CD14-positive monocyte (primary cell): Measurements from ENCODE around the gene HCST. TPM values are rescaled to one million over a fixed set of nuclear protein-coding genes. Genes with fewer than 3 reads are reported as not detected.

ENCODE experiments used
- DNase-seq, 3 donors: peaks; one replicate each; pipeline ENCODE4 v3.0.0-alpha.2; 2011 to 2022
- H2AFZ ChIP-seq: 2 replicates; pipeline ENCODE4 v1.6.0; 2012; ENCODE audit warnings: mild to moderate bottlenecking, low read depth, low read length, inconsistent platforms; ENCODE audit not compliant: insufficient read depth, poor library complexity, severe bottlenecking
- H3K27ac ChIP-seq, 2 donors: 1 replicate in 1 of 2; 2 replicates in 1 of 2; pipeline ENCODE4 v1.5.1; 2012 to 2013; ENCODE audit warnings: low read length in 2 of 2, control low read depth in 1 of 2, inconsistent platforms in 1 of 2, low read depth in 1 of 2, mild to moderate bottlenecking in 1 of 2
- H3K27me3 ChIP-seq, 2 donors: one replicate each; pipeline versions ENCODE4 v1.6.0 to v1.6.1; 2011 to 2013; ENCODE audit warnings: low read length in 2 of 2; ENCODE audit not compliant: control insufficient read depth in 2 of 2, insufficient read depth in 2 of 2
- H3K36me3 ChIP-seq, 2 donors: replicated peaks in 1 of 2; 1 replicate in 1 of 2; 2 replicates in 1 of 2; pipeline versions ENCODE4 v1.5.1 to v1.6.1; 2012 to 2013; ENCODE audit warnings: low read length in 2 of 2, control low read depth in 1 of 2, inconsistent platforms in 1 of 2, mild to moderate bottlenecking in 1 of 2; ENCODE audit not compliant: insufficient read depth in 2 of 2, control insufficient read depth in 1 of 2
- H3K4me1 ChIP-seq, 2 donors: 1 replicate in 1 of 2; 2 replicates in 1 of 2; pipeline versions ENCODE4 v1.5.1 to v1.6.1; 2012 to 2013; ENCODE audit warnings: low read length in 2 of 2, control low read depth in 1 of 2, inconsistent platforms in 1 of 2, mild to moderate bottlenecking in 1 of 2, moderate library complexity in 1 of 2; ENCODE audit not compliant: insufficient read depth in 2 of 2, control insufficient read depth in 1 of 2
- H3K4me2 ChIP-seq: replicated peaks from 2 replicates; pipeline ENCODE3; 2012; ENCODE audit warnings: low read length, moderate library complexity, mild to moderate bottlenecking; ENCODE audit not compliant: poor library complexity, severe bottlenecking; ENCODE audit errors: extremely low read depth
- H3K4me3 ChIP-seq, 3 experiments: fragments of 200-600 bp in 1 of 3; sonication (generic) in 1 of 3; replicated peaks in 1 of 3; 1 replicate in 2 of 3; 2 replicates in 1 of 3; pipeline ENCODE4 v1.5.1; 2011 to 2013; ENCODE audit warnings: low read length in 3 of 3, mild to moderate bottlenecking in 3 of 3, control low read depth in 2 of 3, low read depth in 2 of 3, inconsistent platforms in 1 of 3, moderate library complexity in 1 of 3
- H3K79me2 ChIP-seq: 2 replicates; pipeline ENCODE4 v1.6.0; 2012; ENCODE audit warnings: mild to moderate bottlenecking, control low read depth, inconsistent platforms, low read length, moderate library complexity; ENCODE audit not compliant: insufficient read depth
- H3K9ac ChIP-seq: 2 replicates; pipeline ENCODE4 v1.6.0; 2017; ENCODE audit warnings: low read length, mild to moderate bottlenecking; ENCODE audit not compliant: insufficient read depth, poor library complexity, severe bottlenecking
- H3K9me3 ChIP-seq, 2 donors: replicated peaks in 1 of 2; 1 replicate in 1 of 2; 2 replicates in 1 of 2; pipeline versions ENCODE4 v1.5.1 to v1.6.1; 2012 to 2013; ENCODE audit warnings: low read length in 2 of 2, control low read depth in 1 of 2; ENCODE audit not compliant: control insufficient read depth in 1 of 2, insufficient read depth in 1 of 2
- H4K20me1 ChIP-seq: 2 replicates; pipeline ENCODE4 v1.6.0; 2012; ENCODE audit warnings: mild to moderate bottlenecking, low read length, control low read depth, moderate library complexity; ENCODE audit not compliant: insufficient read depth
- H3K27ac Mint-ChIP-seq, 7 donors: one replicate each; pipeline ENCODE4 v1.8.0; 2020; ENCODE audit warnings: mild to moderate bottlenecking in 7 of 7, mixed read lengths in 7 of 7, moderate library complexity in 6 of 7, inconsistent platforms in 2 of 7
- H3K27me3 Mint-ChIP-seq, 3 donors: one replicate each; pipeline ENCODE4 v1.8.0; 2021 to 2022; ENCODE audit warnings: low read depth in 3 of 3, mild to moderate bottlenecking in 3 of 3, mixed read lengths in 3 of 3, moderate library complexity in 3 of 3, inconsistent platforms in 1 of 3
- H3K36me3 Mint-ChIP-seq, 2 donors: one replicate each; pipeline ENCODE4 v1.8.0; 2020; ENCODE audit warnings: mixed read lengths in 2 of 2, inconsistent platforms in 1 of 2, mild to moderate bottlenecking in 1 of 2
- H3K4me1 Mint-ChIP-seq: one replicate; pipeline ENCODE4 v1.8.0; 2020; ENCODE audit warnings: mild to moderate bottlenecking, mixed read lengths
- H3K4me3 Mint-ChIP-seq, 2 donors: one replicate each; pipeline ENCODE4 v1.8.0; 2020; ENCODE audit warnings: mild to moderate bottlenecking in 2 of 2, mixed read lengths in 2 of 2, moderate library complexity in 1 of 2
- H3K9me3 Mint-ChIP-seq, 7 donors: one replicate each; pipeline ENCODE4 v1.8.0; 2020 to 2022; ENCODE audit warnings: mixed read lengths in 7 of 7, mild to moderate bottlenecking in 6 of 7, moderate library complexity in 6 of 7, inconsistent platforms in 2 of 7
- WGBS: methylation state at CpG from one replicate; pipeline ENCODE4 v1.1.5; 2013; ENCODE audit warnings: missing lambda C conversion rate; ENCODE audit not compliant: insufficient coverage; 5-methylcytosine and 5-hydroxymethylcytosine counted together
- intact Hi-C, 2 donors: fragments of 100-400 bp; cut with micrococcal nuclease; formaldehyde crosslinking; loops; one replicate each; pipeline versions ENCODE4 v1.15.0 to v1.15.1; 2023
- polyA plus RNA-seq, 3 donors: library from polyadenylated mRNA; depleted of rRNA in 1 of 3; unstranded in 2 of 3; stranded (reverse) in 1 of 3; fragments of 300-500 nt in 2 of 3; fragments of >200 nt in 1 of 3; fragmentation: Illumina TruSeq in 2 of 3; gene quantifications; 1 replicate in 2 of 3; 2 replicates in 1 of 3; pipeline ENCODE4 v1.2.3, GENCODE V29; 2012 to 2021
- TF ChIP-seq, protein P1 (sequence below): fragments of 200-600 bp; IDR thresholded peaks from one replicate; pipeline ENCODE4 v1.8.0; 2022; ENCODE audit warnings: antibody characterized with exemption, mild to moderate bottlenecking

Gene HCST
- polyA plus RNA-seq, 3 donors = 264 to 829 (median 594) TPM

DNA sequence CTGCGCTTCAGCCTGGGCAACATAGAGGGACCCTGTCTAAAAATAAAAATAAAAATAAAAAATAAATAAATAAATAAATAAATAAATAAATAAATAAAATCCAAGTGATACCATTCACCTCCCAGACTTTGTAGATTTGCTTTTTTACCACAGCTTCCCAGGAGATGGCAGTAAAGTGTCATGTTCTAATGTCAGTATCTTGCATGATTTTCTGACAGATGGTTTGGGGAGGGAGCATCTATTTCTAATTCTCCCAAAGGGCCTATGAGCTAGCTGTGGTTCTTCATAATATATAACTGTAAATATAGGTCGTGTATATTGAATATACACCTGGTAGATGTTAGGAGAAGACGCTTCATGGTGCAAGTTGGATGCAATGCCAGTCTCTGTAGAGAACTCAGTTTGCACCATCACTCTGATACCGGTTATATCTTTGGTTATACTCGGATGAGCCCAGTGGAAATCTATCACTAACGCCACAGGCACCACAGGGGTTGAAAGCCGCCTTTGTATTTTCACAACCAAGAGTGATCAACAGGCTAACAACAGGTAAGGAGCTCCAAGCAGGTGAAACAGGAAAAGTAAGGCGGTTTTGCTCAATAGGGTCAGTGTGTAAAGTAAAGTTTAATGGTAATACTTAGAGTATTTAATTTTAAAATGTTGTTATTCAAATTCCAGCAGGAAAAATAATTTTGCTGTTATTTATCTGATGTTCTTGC is 20.1 kb upstream of the HCST start:
- intact Hi-C loops = loop anchor here (1.0 to 2.0 kb wide), 2 partner anchors 17 to 49 kb away; no protein-coding TSS in a partner anchor
- peak; percentile 59 to 66 (median 63) for DNase-seq
- peaks cover 17 to 24% (median 18%) of the 10 kb centered on the region in 3 donors for H3K27me3 Mint-ChIP-seq

GRCh38 chr19:35883882-35884281 is 18.4 kb upstream of the HCST start:
- TF ChIP-seq, protein P1, sequence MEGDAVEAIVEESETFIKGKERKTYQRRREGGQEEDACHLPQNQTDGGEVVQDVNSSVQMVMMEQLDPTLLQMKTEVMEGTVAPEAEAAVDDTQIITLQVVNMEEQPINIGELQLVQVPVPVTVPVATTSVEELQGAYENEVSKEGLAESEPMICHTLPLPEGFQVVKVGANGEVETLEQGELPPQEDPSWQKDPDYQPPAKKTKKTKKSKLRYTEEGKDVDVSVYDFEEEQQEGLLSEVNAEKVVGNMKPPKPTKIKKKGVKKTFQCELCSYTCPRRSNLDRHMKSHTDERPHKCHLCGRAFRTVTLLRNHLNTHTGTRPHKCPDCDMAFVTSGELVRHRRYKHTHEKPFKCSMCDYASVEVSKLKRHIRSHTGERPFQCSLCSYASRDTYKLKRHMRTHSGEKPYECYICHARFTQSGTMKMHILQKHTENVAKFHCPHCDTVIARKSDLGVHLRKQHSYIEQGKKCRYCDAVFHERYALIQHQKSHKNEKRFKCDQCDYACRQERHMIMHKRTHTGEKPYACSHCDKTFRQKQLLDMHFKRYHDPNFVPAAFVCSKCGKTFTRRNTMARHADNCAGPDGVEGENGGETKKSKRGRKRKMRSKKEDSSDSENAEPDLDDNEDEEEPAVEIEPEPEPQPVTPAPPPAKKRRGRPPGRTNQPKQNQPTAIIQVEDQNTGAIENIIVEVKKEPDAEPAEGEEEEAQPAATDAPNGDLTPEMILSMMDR = no peak
- Histone ChIP-seq H4K20me1 (peaks cover 28% of the 10 kb centered on the region), H3K4me2 (no peak overlapping the region), H3K9me3 (no peaks in the 10 kb centered on the region), H3K79me2 (no peaks in the 10 kb centered on the region), H3K4me1 (peaks cover 0 to 5% of the 10 kb centered on the region in 2 donors), H3K27ac (no peak overlapping the region), H3K27me3 (peaks cover 0 to 7% of the 10 kb centered on the region in 2 donors), H3K36me3 (peaks cover 16 to 24% of the 10 kb centered on the region in 2 donors), H3K4me3 (no peak overlapping the region), H2AFZ (no peak overlapping the region), H3K9ac (no peak overlapping the region)
- Mint-ChIP-seq H3K4me1 (peaks cover 12% of the 10 kb centered on the region), H3K36me3 (peaks cover 25 to 28% of the 10 kb centered on the region in 2 donors), H3K9me3 (peaks cover 0 to 2% (median 0%) of the 10 kb centered on the region in 7 donors), H3K27ac (no peak overlapping the region), H3K4me3 (no peak overlapping the region), H3K27me3 (peaks cover 11 to 12% (median 12%) of the 10 kb centered on the region in 3 donors)
- DNase-seq = no peak
- 60% methylated on average over 1 of the region's 2 CpGs for WGBS
- intact Hi-C loops = loop anchor here in 1 of 2 donors (2.0 kb wide), 1 partner anchor 15 kb away; no protein-coding TSS in a partner anchor

More for the DNA sequence above, 20.1 kb upstream of the HCST start:
- Mint-ChIP-seq H3K4me1 (peaks cover 12% of the 10 kb centered on the region), H3K4me3 (no peak overlapping the region), H3K36me3 (peaks cover 11 to 12% of the 10 kb centered on the region in 2 donors), H3K9me3 (peaks cover 0 to 2% (median 0%) of the 10 kb centered on the region in 7 donors), H3K27ac (peak overlapping the region in 1 of 7 donors; percentile 68)
- H3K4me1 ChIP-seq = peaks cover 0 to 5% of the 10 kb centered on the region in 2 donors
- WGBS = 39% methylated on average over 4 of the region's 8 CpGs
- no peak overlapping the region for H3K4me2 ChIP-seq
- peaks cover 0 to 16% of the 10 kb centered on the region in 2 donors for H3K27me3 ChIP-seq
- H3K36me3 ChIP-seq = peaks cover 4 to 8% of the 10 kb centered on the region in 2 donors
- H2AFZ ChIP-seq = no peak overlapping the region
- H4K20me1 ChIP-seq = peaks cover 13% of the 10 kb centered on the region
- H3K79me2 ChIP-seq = no peaks in the 10 kb centered on the region
- no peak overlapping the region for H3K27ac ChIP-seq
- TF ChIP-seq, protein P1 = peak; percentile 76
- H3K9ac ChIP-seq = no peak overlapping the region
- no peaks in the 10 kb centered on the region for H3K9me3 ChIP-seq
- H3K4me3 ChIP-seq = no peak overlapping the region
